WTC11 (cell line): ENCODE results near the gene DUSP22. TPM values are rescaled to one million over a fixed set of nuclear protein-coding genes. Genes with fewer than 3 reads are reported as not detected.

Experiments used
- ATAC-seq: fragments of 200-7000 bp; cut with Tn5 transposase; 2 replicates; pipeline ENCODE4 v1.10.0; 2021; ENCODE audit warnings: mild to moderate bottlenecking, moderate library complexity
- CTCF ChIA-PET: fragments of 300-600 bp; sonication (Branson Sonifier 250); formaldehyde crosslinking; loops from one replicate; lab custom pipeline; 2021; ENCODE audit warnings: antibody characterized with exemption; lab: Charles Lee
- POLR2A ChIA-PET: fragments of 350-600 bp; sonication (Branson Sonifier 250); formaldehyde crosslinking; loops from one replicate; lab custom pipeline; 2021; ENCODE audit warnings: antibody characterized with exemption; lab: Charles Lee
- DNase-seq: peaks from one replicate; pipeline ENCODE4 v3.0.0; 2021; ENCODE audit warnings: low spot score
- H3K27ac Mint-ChIP-seq: 2 replicates; pipeline ENCODE4 v1.8.0; 2021; ENCODE audit warnings: mixed read lengths
- H3K27me3 Mint-ChIP-seq: 2 replicates; pipeline ENCODE4 v1.8.0; 2021; ENCODE audit warnings: low read depth, mild to moderate bottlenecking, moderate library complexity, mixed read lengths
- H3K36me3 Mint-ChIP-seq: 2 replicates; pipeline ENCODE4 v1.8.0; 2021; ENCODE audit warnings: mixed read lengths
- H3K4me1 Mint-ChIP-seq: 2 replicates; pipeline ENCODE4 v1.8.0; 2022; ENCODE audit warnings: mixed read lengths
- H3K4me3 Mint-ChIP-seq: 2 replicates; pipeline ENCODE4 v1.8.0; 2021; ENCODE audit warnings: mild to moderate bottlenecking, moderate library complexity, mixed read lengths
- H3K9me3 Mint-ChIP-seq: 2 replicates; pipeline ENCODE4 v1.8.0; 2021; ENCODE audit warnings: mixed read lengths
- ATF2 ChIP-seq: sonication (generic); formaldehyde crosslinking; IDR thresholded peaks from 2 replicates; pipeline ENCODE4 v1.8.1; 2022; ENCODE audit warnings: low read depth, missing genetic modification reagents, borderline replicate concordance
- E2F1 ChIP-seq: sonication (generic); formaldehyde crosslinking; IDR thresholded peaks from 2 replicates; pipeline ENCODE4 v1.8.0; 2022; ENCODE audit warnings: mild to moderate bottlenecking, missing genetic modification reagents
- E2F5 ChIP-seq: sonication (generic); formaldehyde crosslinking; IDR thresholded peaks from 2 replicates; pipeline ENCODE4 v1.8.1; 2022; ENCODE audit warnings: mild to moderate bottlenecking, moderate library complexity, missing genetic modification reagents
- ESRRA ChIP-seq: sonication (generic); formaldehyde crosslinking; IDR thresholded peaks from 2 replicates; pipeline ENCODE4 v1.8.1; 2022; ENCODE audit warnings: mild to moderate bottlenecking, missing genetic modification reagents, borderline replicate concordance
- ETV6 ChIP-seq: sonication (generic); formaldehyde crosslinking; IDR thresholded peaks from 2 replicates; pipeline ENCODE4 v1.8.1; 2022; ENCODE audit warnings: mild to moderate bottlenecking, missing genetic modification reagents
- GABPB1 ChIP-seq: sonication (generic); formaldehyde crosslinking; IDR thresholded peaks from 2 replicates; pipeline ENCODE4 v1.8.1; 2023; ENCODE audit warnings: mild to moderate bottlenecking, missing genetic modification reagents
- GRHL2 ChIP-seq: fragments of 250-450 bp; sonication (Bioruptor Pico); IDR thresholded peaks from 2 replicates; pipeline ENCODE4 v1.8.0; 2022; ENCODE audit warnings: mild to moderate bottlenecking, moderate library complexity; ENCODE audit not compliant: insufficient replicate concordance, severe bottlenecking
- GTF2I ChIP-seq: fragments of 250-450 bp; sonication (Bioruptor Pico); conservative IDR thresholded peaks from 2 replicates; pipeline ENCODE4 v1.4.0; 2021; ENCODE audit warnings: mild to moderate bottlenecking
- HMGXB4 ChIP-seq: sonication (generic); formaldehyde crosslinking; IDR thresholded peaks from 2 replicates; pipeline ENCODE4 v1.8.1; 2023; ENCODE audit warnings: mild to moderate bottlenecking, moderate library complexity, missing genetic modification reagents
- IRF2 ChIP-seq: sonication (generic); formaldehyde crosslinking; IDR thresholded peaks from 2 replicates; pipeline ENCODE4 v1.8.0; 2022; ENCODE audit warnings: low read depth, missing genetic modification reagents, borderline replicate concordance
- JUN ChIP-seq: sonication (generic); formaldehyde crosslinking; IDR thresholded peaks from 2 replicates; pipeline ENCODE4 v1.8.0; 2023; ENCODE audit warnings: mild to moderate bottlenecking, missing genetic modification reagents
- NFATC4 ChIP-seq: fragments of 250-450 bp; sonication (Bioruptor Pico); IDR thresholded peaks from 2 replicates; pipeline ENCODE4 v1.9.0; 2021; ENCODE audit warnings: mild to moderate bottlenecking
- NR1H2 ChIP-seq: sonication (generic); formaldehyde crosslinking; IDR thresholded peaks from 2 replicates; pipeline ENCODE4 v1.9.0; 2021; ENCODE audit warnings: mild to moderate bottlenecking, moderate library complexity, missing genetic modification reagents
- NR2C2 ChIP-seq: sonication (generic); formaldehyde crosslinking; IDR thresholded peaks from 2 replicates; pipeline ENCODE4 v1.8.0; 2022; ENCODE audit warnings: mild to moderate bottlenecking, missing genetic modification reagents
- RORB ChIP-seq: fragments of 250-450 bp; sonication (Bioruptor Pico); IDR thresholded peaks from 2 replicates; pipeline ENCODE4 v1.9.0; 2021; ENCODE audit warnings: mild to moderate bottlenecking
- USF1 ChIP-seq: sonication (generic); formaldehyde crosslinking; IDR thresholded peaks from 2 replicates; pipeline ENCODE4 v1.8.0; 2022; ENCODE audit warnings: mild to moderate bottlenecking, missing genetic modification reagents
- USF2 ChIP-seq: sonication (generic); formaldehyde crosslinking; IDR thresholded peaks from 2 replicates; pipeline ENCODE4 v1.8.1; 2023; ENCODE audit warnings: mild to moderate bottlenecking, missing genetic modification reagents, moderate library complexity
- ZBTB21 ChIP-seq: sonication (generic); formaldehyde crosslinking; IDR thresholded peaks from 2 replicates; pipeline ENCODE4 v1.8.1; 2023; ENCODE audit warnings: mild to moderate bottlenecking, missing genetic modification reagents, borderline replicate concordance
- ZNF416 ChIP-seq: fragments of 250-450 bp; sonication (Bioruptor Pico); IDR thresholded peaks from 2 replicates; pipeline ENCODE4 v1.9.0; 2021; ENCODE audit warnings: mild to moderate bottlenecking, inconsistent platforms
- ZNF532 ChIP-seq: fragments of 250-450 bp; sonication (Bioruptor Pico); IDR thresholded peaks from 2 replicates; pipeline ENCODE4 v1.9.0; 2021; ENCODE audit warnings: mild to moderate bottlenecking, borderline replicate concordance
- total RNA-seq: library from RNA; stranded (reverse); gene quantifications from 3 replicates; pipeline ENCODE4 v1.2.3, GENCODE V29; 2021

The DUSP22 gene
- total RNA-seq, 1 experiment from 2014 or later, result 38.5 TPM

- no peak for ATAC-seq
- peaks cover 77% of the 10 kb centered on the region for H3K36me3 Mint-ChIP-seq
- no peaks in the 10 kb centered on the region for H3K4me1 Mint-ChIP-seq
- H3K9me3 Mint-ChIP-seq, result peaks cover 81% of the 10 kb centered on the region
- DNase-seq, result no peak
- no peak overlapping the region for H3K4me3 Mint-ChIP-seq
- POLR2A ChIA-PET, result no interaction called here
- CTCF ChIA-PET, result interaction anchor here (0.8 to 1.6 kb wide), 5 partner anchors 10 to 173 kb away, joined by 3 to 5 read pairs (median 4); no protein-coding TSS in a partner anchor
- H3K27me3 Mint-ChIP-seq, result peaks cover 20% of the 10 kb centered on the region
- H3K27ac Mint-ChIP-seq, result no peak overlapping the region
- TF ChIP-seq E2F1 (CRISPR knock-in tag) (no peak), USF1 (CRISPR knock-in tag) (no peak), JUN (CRISPR knock-in tag) (no peak), GABPB1 (CRISPR knock-in tag) (no peak), HMGXB4 (CRISPR knock-in tag) (no peak), GTF2I (CRISPR knock-in tag) (no peak), ZBTB21 (CRISPR knock-in tag) (no peak), USF2 (CRISPR knock-in tag) (no peak), NR2C2 (CRISPR knock-in tag) (no peak), ETV6 (CRISPR knock-in tag) (no peak), E2F5 (CRISPR knock-in tag) (no peak), ZNF416 (CRISPR knock-in tag) (no peak), NFATC4 (CRISPR knock-in tag) (no peak), ATF2 (CRISPR knock-in tag) (no peak)
Observed at GRCh38 chr6:361411-362132, 69.3 kb downstream of the DUSP22 start.

- ATAC-seq (no peak), DNase-seq (no peak)
- no peak overlapping the region for H3K4me3 Mint-ChIP-seq
- CTCF ChIA-PET, result interaction anchor here (0.8 kb wide), 1 partner anchor 11 kb away, joined by 3 read pairs; no protein-coding TSS in a partner anchor
- H3K27me3 Mint-ChIP-seq, result peaks cover 20% of the 10 kb centered on the region
- H3K9me3 Mint-ChIP-seq, result peaks cover 83% of the 10 kb centered on the region
- H3K36me3 Mint-ChIP-seq, result peaks cover 78% of the 10 kb centered on the region
- POLR2A ChIA-PET, result no interaction called here
- no peak overlapping the region for H3K27ac Mint-ChIP-seq
- H3K4me1 Mint-ChIP-seq, result no peaks in the 10 kb centered on the region
- TF ChIP-seq ESRRA, result no peak
- no peak for TF ChIP-seq ZNF532 (CRISPR knock-in tag)
- TF ChIP-seq ATF2 (CRISPR knock-in tag), result no peak
- no peak for TF ChIP-seq NR1H2
- no peak for TF ChIP-seq IRF2
- TF ChIP-seq GRHL2, result no peak
- TF ChIP-seq RORB (CRISPR knock-in tag), result no peak
Observed at GRCh38 chr6:362231-362923, 70.1 kb downstream of the DUSP22 start.
